ENCODE measurements around the gene TNFAIP8L2.
"Not testable (repeated sequence)": the region's sequence is repeated elsewhere in the genome, so short reads cannot be mapped to it uniquely, and the experiment has no call there.

Gene TNFAIP8L2

GRCh38 chr1:151146072-151146411 is 10.4 kb upstream of the TNFAIP8L2 start:
- DNase-seq (ENCODE audit: low read depth, low spot score), result no peak

- peak; percentile 74 for DNase-seq (ENCODE audit: low read depth, low spot score)
These were observed 9.9 kb upstream of the TNFAIP8L2 start, which contains the start of gene SEMA6C for GRCh38 chr1:151146412-151147131. SEMA6C (minus strand) TSS chr1:151146631; CDS start chr1:151142621, 4,010 bp downstream.

GRCh38 chr1:151147132-151147503 is 9.3 kb upstream of the TNFAIP8L2 start:
- no peak for DNase-seq (ENCODE audit: low read depth, low spot score)

GRCh38 chr1:151147665-151148064 is 8.8 kb upstream of the TNFAIP8L2 start:
- no peak for DNase-seq (ENCODE audit: low read depth, low spot score)

GRCh38 chr1:151157067-151157531 is 650 bp downstream of the TNFAIP8L2 start:
- no peak for DNase-seq (ENCODE audit: low read depth, low spot score)

- no peak for DNase-seq (ENCODE audit: low read depth, low spot score)
These were observed 1.9 kb downstream of the TNFAIP8L2 start for GRCh38 chr1:151158326-151158725.

- no peak for DNase-seq (ENCODE audit: low read depth, low spot score)
These were observed 2.4 kb downstream of the TNFAIP8L2 start for GRCh38 chr1:151158751-151159251.

GRCh38 chr1:151159373-151159772 is 2.9 kb downstream of the TNFAIP8L2 start:
- no peak for DNase-seq (ENCODE audit: low read depth, low spot score)

- no peak for DNase-seq (ENCODE audit: low read depth, low spot score)
These were observed 8.4 kb downstream of the TNFAIP8L2 start for GRCh38 chr1:151164732-151165280.

- no peak for DNase-seq (ENCODE audit: low read depth, low spot score)
These were observed 8.9 kb downstream of the TNFAIP8L2 start for GRCh38 chr1:151165281-151165737.

GRCh38 chr1:151165738-151166504 is 9.5 kb downstream of the TNFAIP8L2 start, which contains the start of the genes LYSMD1 and SCNM1:
LYSMD1 (minus strand) TSS chr1:151165902; CDS start chr1:151165258, 644 bp downstream.
SCNM1 (plus strand) TSS chr1:151166144; CDS start chr1:151166153, 9 bp downstream.
- peak; percentile 91 for DNase-seq (ENCODE audit: low read depth, low spot score)

GRCh38 chr1:151166505-151166956 is 10.1 kb downstream of the TNFAIP8L2 start:
- DNase-seq (ENCODE audit: low read depth, low spot score), result no peak

- DNase-seq (ENCODE audit: low read depth, low spot score), result no peak
These were observed 10.7 kb downstream of the TNFAIP8L2 start for GRCh38 chr1:151167116-151167515.

GRCh38 chr1:151171190-151171589 is 14.7 kb downstream of the TNFAIP8L2 start:
- no peak for DNase-seq (ENCODE audit: low read depth, low spot score)

- DNase-seq (ENCODE audit: low read depth, low spot score), result no peak
These were observed 18.7 kb downstream of the TNFAIP8L2 start for GRCh38 chr1:151175041-151175741.

GRCh38 chr1:151175863-151176262 is 19.4 kb downstream of the TNFAIP8L2 start, which contains the start of gene TMOD4:
TMOD4 (minus strand) TSS chr1:151175981; CDS start chr1:151174875, 1,106 bp downstream.
- DNase-seq (ENCODE audit: low read depth, low spot score), result no peak

GRCh38 chr1:151176514-151177045 is 20.1 kb downstream of the TNFAIP8L2 start:
- DNase-seq (ENCODE audit: low read depth, low spot score), result no peak

GRCh38 chr1:151184211-151184610 is 27.8 kb downstream of the TNFAIP8L2 start:
- DNase-seq (ENCODE audit: low read depth, low spot score), result no peak

- no peak for DNase-seq (ENCODE audit: low read depth, low spot score)
These were observed 30.8 kb downstream of the TNFAIP8L2 start for GRCh38 chr1:151187205-151187604.

GRCh38 chr1:151188667-151189066 is 32.2 kb downstream of the TNFAIP8L2 start:
- DNase-seq (ENCODE audit: low read depth, low spot score), result not testable (repeated sequence)
